ENCODE data around the gene OR5T2.
"Not testable (repeated sequence)": the region's sequence is repeated elsewhere in the genome, so short reads cannot be mapped to it uniquely, and the experiment has no call there.

The OR5T2 gene

DNA sequence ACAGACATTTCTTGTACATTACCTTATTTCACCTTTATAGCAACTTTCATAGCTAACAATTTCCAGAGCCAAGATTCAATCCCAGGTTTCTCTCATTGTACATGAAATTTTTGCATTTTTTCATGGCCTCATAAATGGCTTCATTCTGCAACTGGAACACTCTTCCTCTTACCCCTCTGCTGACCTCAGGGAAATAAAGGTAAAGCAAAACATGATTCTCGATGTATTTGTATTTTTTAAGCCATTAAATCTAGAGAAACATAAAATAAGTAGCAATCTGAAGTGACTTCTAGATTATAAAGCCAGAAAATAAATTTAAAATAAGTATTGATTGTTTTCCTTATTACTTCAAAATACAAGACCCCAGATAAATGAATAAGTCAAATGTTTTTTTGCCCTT is at the start of gene OR5T2:
Gene OR5T2, minus strand, starts transcription at position 101 of the 400 bp plus-strand sequence. CDS start 1,193 bp downstream, outside the sequence.
- no peak for DNase-seq

DNA sequence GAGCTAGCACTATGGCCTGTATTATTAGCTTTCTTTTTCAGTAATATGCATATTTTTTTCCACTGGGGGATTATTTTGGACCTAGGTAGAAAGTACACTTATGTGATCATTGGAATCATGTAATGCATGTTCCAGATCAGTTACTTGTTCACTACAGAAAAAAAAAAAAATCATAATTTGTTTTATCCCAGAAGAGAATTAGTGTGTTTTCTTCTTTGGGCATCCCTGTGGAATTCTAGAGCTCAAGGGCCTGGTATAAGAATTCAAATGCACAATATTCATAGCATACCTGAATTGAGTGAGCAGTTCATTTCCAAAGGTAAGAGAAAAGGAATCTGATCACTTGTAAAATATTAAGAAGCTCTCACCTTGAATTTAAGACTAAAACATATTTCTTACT is 39.8 kb upstream of the OR5T2 start, which contains the start of gene OR5T1:
Gene OR5T1, plus strand, starts transcription at position 301 of the 400 bp plus-strand sequence. CDS start 1,485 bp downstream, outside the sequence.
- DNase-seq: no peak

DNA sequence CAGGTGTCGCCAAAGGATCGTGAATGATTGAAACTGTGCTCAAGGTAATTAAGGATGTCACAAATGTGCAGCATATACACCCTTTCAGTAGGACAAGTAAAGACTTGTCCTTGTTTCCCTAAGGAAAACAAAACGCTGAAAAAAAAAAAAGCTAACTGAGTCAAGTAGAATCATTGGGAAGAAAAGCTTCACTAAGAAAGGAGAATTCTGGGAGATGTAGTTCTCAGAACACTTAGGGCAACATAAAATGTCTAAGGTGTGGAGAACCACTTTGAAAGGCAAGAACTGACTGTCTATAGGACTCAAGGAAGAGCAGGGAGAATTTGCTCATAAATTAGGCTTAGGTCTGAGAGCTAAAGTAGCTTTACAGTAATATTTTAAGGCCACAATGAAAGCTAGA is 37.0 kb upstream of the OR5T2 start:
- DNase-seq: no peak

DNA sequence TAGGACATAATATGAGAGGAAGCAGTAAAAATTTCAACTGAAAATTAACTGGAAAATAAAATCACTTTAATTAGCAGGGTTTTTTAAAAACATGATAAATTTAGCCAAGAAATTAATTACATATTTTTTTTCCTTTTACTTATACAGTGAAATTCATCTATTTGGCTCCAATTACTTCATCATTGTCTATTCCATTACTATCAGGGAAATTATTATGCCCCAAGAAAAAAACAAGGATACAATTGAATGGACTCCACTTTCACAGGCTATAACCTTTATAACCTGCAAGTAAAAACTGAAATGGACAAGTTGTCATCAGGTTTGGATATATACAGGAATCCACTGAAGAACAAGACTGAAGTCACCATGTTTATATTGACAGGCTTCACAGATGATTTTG is 17.9 kb upstream of the OR5T2 start, which contains the start of gene OR5T3:
Gene OR5T3, plus strand, starts transcription at position 301 of the 400 bp plus-strand sequence. Its CDS starts 0 bp downstream, at position 301.
- DNase-seq: no peak

DNA sequence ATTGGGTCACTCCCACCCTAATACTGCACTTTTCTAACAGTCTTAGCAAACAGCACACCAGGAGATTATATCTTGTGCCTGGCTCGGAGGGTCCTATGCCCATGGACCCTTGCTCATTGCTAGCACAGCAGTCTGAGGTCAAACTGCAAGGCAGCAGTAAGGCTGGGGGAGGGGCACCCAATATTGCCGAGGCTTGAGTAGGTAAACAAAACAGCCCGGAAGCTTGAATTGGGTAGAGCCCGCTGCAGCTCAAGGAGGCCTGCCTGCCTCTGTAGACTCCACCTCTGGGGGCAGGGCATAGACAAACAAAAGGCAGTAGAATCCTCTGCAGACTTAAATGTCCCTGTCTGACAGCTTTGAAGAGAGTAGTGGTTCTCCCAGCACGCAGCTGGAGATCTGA is 14.3 kb downstream of the OR5T2 start:
- DNase-seq: not testable (repeated sequence)

DNA sequence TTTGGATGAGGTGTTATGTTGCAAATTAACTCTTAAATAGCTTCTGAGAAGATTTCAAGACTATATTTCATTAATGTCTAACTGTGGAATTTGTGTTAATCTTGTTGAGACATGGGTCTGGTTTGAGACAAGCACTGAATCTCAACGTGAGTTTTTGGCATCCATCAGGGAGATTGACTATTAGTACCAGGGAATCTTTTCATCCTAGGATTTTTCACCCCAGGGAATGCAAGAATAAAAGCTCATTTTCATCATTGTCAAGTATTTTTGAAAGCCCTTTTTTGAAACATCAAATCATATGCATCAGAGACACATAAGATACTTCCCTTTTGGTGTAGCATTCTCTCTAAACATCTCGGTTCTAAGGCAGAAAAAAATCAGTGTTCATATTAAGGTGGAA is 19.5 kb downstream of the OR5T2 start:
- no peak for DNase-seq

DNA sequence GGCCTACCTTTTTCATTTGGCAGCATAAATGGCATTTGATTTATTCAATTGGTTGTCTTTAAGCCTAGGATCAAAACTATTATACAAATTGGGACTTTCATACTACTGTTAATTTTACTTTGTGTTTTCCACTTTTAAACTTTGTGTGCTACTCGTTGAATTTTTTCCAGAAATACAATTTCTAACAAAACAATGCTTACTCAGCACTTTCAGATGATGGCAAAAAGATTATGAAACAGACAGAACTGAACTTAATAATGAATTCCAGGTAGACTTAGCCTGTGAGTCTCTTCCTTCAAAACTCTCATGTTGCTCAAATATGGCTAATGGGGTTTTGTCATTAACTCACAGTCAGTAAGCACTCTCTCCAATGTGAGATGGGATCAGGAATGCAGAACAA is 26.3 kb downstream of the OR5T2 start:
- no peak for DNase-seq

DNA sequence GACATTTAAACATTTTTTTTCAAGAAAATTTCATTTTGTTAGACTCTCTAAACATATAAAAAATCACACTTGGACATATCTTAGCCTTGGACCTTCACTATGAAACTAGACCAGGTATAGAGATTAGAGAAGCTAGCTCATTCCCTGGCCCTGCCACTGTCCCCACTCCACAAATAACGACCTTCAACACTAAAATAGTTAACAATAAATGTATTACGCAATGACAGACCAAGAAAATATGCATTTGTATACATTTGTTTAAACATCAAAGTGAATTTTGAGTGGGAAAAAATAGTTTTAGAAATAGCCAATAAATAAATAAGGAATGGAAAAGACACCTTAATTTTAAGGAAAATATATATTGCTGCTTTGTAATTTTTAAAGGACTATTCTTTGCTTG is 36.7 kb downstream of the OR5T2 start:
- DNase-seq: no peak

DNA sequence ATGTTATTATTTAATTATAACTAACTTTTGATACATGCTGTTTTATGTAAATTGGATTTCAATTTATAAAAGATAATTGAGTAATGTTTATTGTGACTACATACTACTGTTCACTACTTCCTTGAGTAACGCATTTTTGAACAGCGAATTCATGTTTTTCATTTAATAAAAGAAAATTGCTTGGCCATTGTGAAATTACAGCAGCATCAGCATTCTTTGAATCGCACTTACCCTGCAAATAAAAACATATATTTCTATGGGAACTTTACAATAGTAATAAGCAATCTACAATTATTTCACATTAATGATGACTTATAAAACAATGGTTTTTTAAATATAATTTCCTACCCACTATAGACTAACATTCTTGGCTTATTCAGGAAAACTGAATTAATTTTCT is 37.4 kb downstream of the OR5T2 start:
- DNase-seq: no peak

DNA sequence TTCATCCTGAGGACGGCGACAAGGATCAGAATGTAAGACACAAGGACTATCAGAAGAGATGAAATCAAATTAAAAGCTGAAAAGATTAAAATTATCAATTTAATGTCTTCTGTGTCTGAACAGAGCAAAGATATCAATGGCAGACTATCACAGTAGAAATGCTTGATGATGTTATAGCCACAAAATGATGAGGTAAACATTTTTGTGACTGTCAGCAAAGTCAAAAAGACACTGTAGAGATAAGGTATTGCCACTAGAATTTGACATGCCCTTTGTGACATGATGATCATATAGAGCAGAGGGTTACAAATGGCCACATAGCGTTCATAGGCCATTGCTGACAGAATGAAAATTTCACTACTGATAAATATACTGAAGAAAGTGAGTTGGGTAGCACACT is 45.5 kb downstream of the OR5T2 start:
- no peak for DNase-seq

DNA sequence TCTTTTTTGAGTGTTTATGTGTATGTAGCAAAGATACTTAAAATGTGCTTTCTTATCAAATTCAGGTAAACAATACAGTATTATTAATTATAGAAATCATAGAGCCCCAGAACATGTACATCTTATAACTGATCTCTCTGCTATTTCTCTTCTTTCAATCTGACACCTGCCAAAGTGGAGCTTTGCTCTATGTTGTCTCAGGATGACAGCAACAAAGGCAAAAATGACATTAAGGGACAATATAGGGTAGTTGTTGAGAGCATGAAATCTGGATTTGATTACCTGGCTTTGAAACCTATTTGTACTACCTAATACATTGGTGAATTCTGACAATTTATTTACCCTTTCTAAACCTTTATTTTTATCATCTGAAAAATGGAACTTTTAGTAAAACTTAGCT is 50.6 kb downstream of the OR5T2 start:
- DNase-seq: no peak
